K562 (cell line): ENCODE data around the gene ARID4B. TPM values are rescaled to one million over a fixed set of nuclear protein-coding genes. Genes with fewer than 3 reads are reported as not detected.
A peak's percentile ranks its signal among the peaks of the same experiment; 100 is the strongest.

Source experiments
- ATAC-seq: fragments of 200-7000 bp; cut with Tn5 transposase; 3 replicates; pipeline ENCODE4 v1.9.1; 2020; ENCODE audit warnings: moderate library complexity
- BruUV-seq: library from RNA; stranded (reverse); fragments of 400-500 nt; replicated peaks from 2 replicates; lab custom pipeline; 2021; lab: Mats Ljungman, UMichigan
- CTCF ChIA-PET: fragments of 300-600 bp; formaldehyde crosslinking; extraction: SDS; loops from one replicate; lab custom pipeline; 2021; ENCODE audit warnings: low intra/inter-chr PET ratio; lab: Yijun Ruan, JAX
- POLR2A ChIA-PET: fragments of 300-600, 350-650 bp; sonication (Branson Sonifier 250); formaldehyde crosslinking; extraction: SDS; loops from one replicate; lab custom pipeline; 2021; ENCODE audit warnings: antibody characterized with exemption, inconsistent platforms; lab: Yijun Ruan, JAX
- DNase-seq, 4 experiments: peaks; one replicate each; pipeline versions ENCODE4 v3.0.0 to v3.0.0-alpha.2; 2011 to 2018; ENCODE audit warnings: low spot score in 3 of 4, mixed read lengths in 3 of 4; ENCODE audit errors: extremely low read depth in 1 of 4
- FAIRE-seq: peaks from 2 replicates; lab custom pipeline; 2011; peaks lifted over from hg19 to GRCh38; lab: Jason Lieb, UNC
- H2AFZ ChIP-seq: 2 replicates; pipeline ENCODE4 v1.6.0; 2011; ENCODE audit warnings: low read depth, low read length, control low read depth, inconsistent platforms
- H3K27ac ChIP-seq: fragments of 200-600 bp; 3 replicates; pipeline ENCODE4 v1.8.0; 2011; ENCODE audit warnings: low read depth, mild to moderate bottlenecking, control low read depth, inconsistent platforms, low read length, moderate library complexity, mixed read lengths; ENCODE audit errors: extremely low read depth
- H3K27me3 ChIP-seq, 2 experiments: fragments of 300-600 bp in 1 of 2; 2 replicates in 1 of 2; 3 replicates in 1 of 2; pipeline versions ENCODE4 v1.6.0 to v1.8.0; 2011; ENCODE audit warnings: inconsistent platforms in 2 of 2, low read length in 2 of 2, mild to moderate bottlenecking in 1 of 2, mixed read lengths in 1 of 2, moderate library complexity in 1 of 2; ENCODE audit not compliant: control insufficient read depth in 2 of 2, insufficient read depth in 2 of 2
- H3K36me3 ChIP-seq: fragments of 300-600 bp; 3 replicates; pipeline ENCODE4 v1.8.0; 2011; ENCODE audit warnings: mild to moderate bottlenecking, low read length, inconsistent platforms; ENCODE audit not compliant: control insufficient read depth, insufficient read depth
- H3K4me1 ChIP-seq, 2 experiments: fragments of 200-600 bp in 1 of 2; replicated peaks in 1 of 2; 2 replicates in 1 of 2; 3 replicates in 1 of 2; pipeline versions ENCODE4 v1.5.1 to v1.8.0; 2011; ENCODE audit warnings: inconsistent platforms in 2 of 2, low read length in 2 of 2, mild to moderate bottlenecking in 1 of 2, mixed read lengths in 1 of 2, moderate library complexity in 1 of 2; ENCODE audit not compliant: control insufficient read depth in 2 of 2, insufficient read depth in 2 of 2
- H3K4me2 ChIP-seq: 2 replicates; pipeline ENCODE4 v1.6.1; 2011; ENCODE audit warnings: low read length, control low read depth, inconsistent platforms, mixed read lengths; ENCODE audit not compliant: insufficient read depth
- H3K4me3 ChIP-seq: fragments of 200-600 bp; sonication (generic), shearing (Covaris generic); 2 replicates; pipeline ENCODE4 v1.5.1; 2016; ENCODE audit warnings: control low read depth, inconsistent platforms
- H3K79me2 ChIP-seq: fragments of 200-600 bp; 3 replicates; pipeline ENCODE4 v1.8.0; 2011; ENCODE audit warnings: low read length, inconsistent platforms; ENCODE audit not compliant: control insufficient read depth, insufficient read depth
- H3K9ac ChIP-seq, 2 experiments: 2 replicates each; pipeline versions ENCODE4 v1.6.0 to v1.6.1; 2011; ENCODE audit warnings: low read depth in 2 of 2, low read length in 2 of 2, control low read depth in 1 of 2, inconsistent platforms in 1 of 2, mild to moderate bottlenecking in 1 of 2, mixed read lengths in 1 of 2; ENCODE audit not compliant: insufficient read depth in 1 of 2
- H3K9me1 ChIP-seq: one replicate; pipeline ENCODE4 v1.6.0; 2011; ENCODE audit warnings: inconsistent platforms, mild to moderate bottlenecking, low read length, moderate library complexity; ENCODE audit not compliant: control insufficient read depth, insufficient read depth
- H3K9me3 ChIP-seq: replicated peaks from 2 replicates; pipeline ENCODE4 v1.5.1; 2011; ENCODE audit warnings: low read depth, low read length, inconsistent platforms; ENCODE audit not compliant: control insufficient read depth, insufficient read depth
- H4K20me1 ChIP-seq: replicated peaks from 2 replicates; pipeline ENCODE4 v1.6.1; 2011; ENCODE audit warnings: low read length, inconsistent platforms, mixed read lengths; ENCODE audit not compliant: control insufficient read depth, insufficient read depth
- CEBPG ChIP-seq, 3 experiments: fragments of 200-800 bp in 1 of 3; sonication (Bioruptor generic) in 1 of 3; sonication (generic) in 1 of 3; formaldehyde crosslinking in 1 of 3; IDR thresholded peaks in 2 of 3; conservative IDR thresholded peaks in 1 of 3; 2 replicates each; pipeline versions ENCODE4 v1.6.1 to v1.8.0; 2016 to 2022; ENCODE audit warnings: missing compliant biosample characterization in 2 of 3, missing genetic modification characterization in 2 of 3, mild to moderate bottlenecking in 1 of 3, missing genetic modification reagents in 1 of 3
- MAZ ChIP-seq, 2 experiments: fragments of 450-650 bp in 1 of 2; sonication (generic) in 1 of 2; formaldehyde crosslinking; IDR thresholded peaks in 1 of 2; conservative IDR thresholded peaks in 1 of 2; 2 replicates each; pipeline versions ENCODE4 v1.4.0 to v1.5.0; 2020; ENCODE audit warnings: mild to moderate bottlenecking in 1 of 2, missing genetic modification reagents in 1 of 2
- SMAD3 ChIP-seq: fragments of 450-650 bp; formaldehyde crosslinking; conservative IDR thresholded peaks from 2 replicates; pipeline ENCODE4 v1.4.0; 2020; ENCODE audit warnings: mild to moderate bottlenecking
- ZFPM2 ChIP-seq: fragments of 250-450 bp; sonication (Bioruptor Pico); IDR thresholded peaks from 2 replicates; pipeline ENCODE4 v1.5.1; 2022; ENCODE audit warnings: mild to moderate bottlenecking
- ZNF551 ChIP-seq: fragments of 250-450 bp; sonication (Bioruptor Pico); IDR thresholded peaks from 2 replicates; pipeline ENCODE4 v1.5.0; 2021; ENCODE audit warnings: mild to moderate bottlenecking, moderate library complexity
- WGBS: fragments of 100-300 bp; shearing (Covaris generic); methylation state at CpG from one replicate; pipeline ENCODE4 v1.1.6; 2016; ENCODE audit warnings: low coverage, mixed read lengths; ENCODE audit not compliant: insufficient coverage; ENCODE audit errors: missing lambda C conversion rate; 5-methylcytosine and 5-hydroxymethylcytosine counted together
- in situ Hi-C: fragments of 300-500 bp; cut with MboI; formaldehyde crosslinking; loops from 4 replicates; pipeline ENCODE4 v1.15.0; 2018; ENCODE audit warnings: inconsistent platforms, mixed read lengths
- intact Hi-C: fragments of 100-400 bp; cut with micrococcal nuclease; formaldehyde crosslinking; loops from 2 replicates; pipeline ENCODE4 v1.14.2; 2022
- polyA plus RNA-seq, 8 experiments: library from polyadenylated mRNA; depleted of rRNA in 4 of 8; stranded (reverse) in 5 of 8; unstranded in 3 of 8; fragments of >200 nt; fragmentation: Nextera tagmentation in 2 of 8; fragmentation: Illumina TruSeq in 1 of 8; extraction: Ambion mirVana in 2 of 8; extraction: Trizol in 1 of 8; gene quantifications; 2 replicates each; pipeline versions ENCODE4 v1.2.1 to v1.2.3, GENCODE V29; 2011 to 2014; ENCODE audit warnings: inconsistent platforms in 1 of 8, missing spikeins in 1 of 8
- total RNA-seq, 7 experiments: library from RNA; depleted of rRNA in 6 of 7; stranded (reverse); fragments of >200 nt in 6 of 7; fragmentation: Illumina TruSeq in 2 of 7; extraction: Trizol in 2 of 7; gene quantifications; 2 replicates each; pipeline versions ENCODE4 v1.2.1 to v1.2.3, GENCODE V29; 2011 to 2021; ENCODE audit warnings: low replicate concordance in 1 of 7
- TF ChIP-seq, protein P1 (sequence below): sonication (generic); formaldehyde crosslinking; IDR thresholded peaks from 2 replicates; pipeline ENCODE4 v1.8.0; 2022; ENCODE audit warnings: missing genetic modification reagents, mild to moderate bottlenecking, borderline replicate concordance

Gene ARID4B
- total and polyA plus RNA-seq, 9 of the 15 experiments (the other 6 are each of a cell fraction or from before 2014, with no cell fraction given), result 8.4 to 38.9 (median 18.5) TPM

DNA sequence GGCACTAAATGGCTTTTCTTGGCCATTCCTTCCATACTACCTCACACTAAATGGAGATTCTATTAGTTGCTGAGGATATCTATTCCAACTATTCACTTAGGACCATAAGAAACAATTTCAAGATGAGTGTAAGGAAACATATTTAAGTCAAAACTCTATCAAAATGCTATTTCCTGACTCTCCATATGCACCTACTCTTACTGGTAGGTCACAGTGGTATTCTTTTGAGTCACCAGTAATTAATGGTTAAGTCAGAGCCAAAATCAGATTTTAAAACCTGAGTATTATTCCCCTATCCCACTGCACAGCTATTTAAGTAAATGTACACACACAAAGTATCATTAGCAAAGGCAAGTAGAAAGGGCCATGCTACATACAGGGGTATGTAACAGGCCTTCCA lies 50.3 kb downstream of the ARID4B start (continued):
- TF ChIP-seq CEBPG (CRISPR knock-in tag; IDR thresholded peaks at IDR 0.05) (no peak), CEBPG (tag; conservative IDR thresholded peaks at IDR 0.05 in 1 of 2, IDR thresholded peaks at IDR 0.05 in 1 of 2) (no peak), SMAD3 (no peak)

DNA sequence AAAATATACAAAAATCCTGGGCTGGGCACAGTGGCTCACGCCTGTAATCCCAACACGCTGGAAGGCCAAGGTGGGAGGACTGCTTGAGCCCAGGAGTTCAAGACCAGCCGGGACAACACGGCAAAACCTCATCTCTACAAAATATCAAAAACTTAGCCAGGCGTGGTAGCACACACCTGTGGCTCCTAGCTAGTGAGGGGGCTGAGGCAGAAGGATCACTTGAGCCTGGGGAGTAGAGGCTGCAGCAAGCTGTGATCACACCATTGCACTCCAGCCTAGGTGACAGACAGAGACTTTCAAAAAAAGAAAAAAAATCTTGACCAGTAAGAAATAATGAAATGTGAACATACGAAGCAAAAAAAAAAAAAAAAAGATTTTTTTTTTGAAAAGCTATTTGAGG lies 52.1 kb downstream of the ARID4B start:
- Histone ChIP-seq H3K4me1 (peaks cover 9 to 13% of the 10 kb centered on the region in 2 experiments; a peak in 4 of 5 replicates), H3K9me1 (no peaks in the 10 kb centered on the region), H3K9me3 (no peaks in the 10 kb centered on the region), H2AFZ (no peak overlapping the region), H4K20me1 (peaks cover 17% of the 10 kb centered on the region), H3K4me3 (no peak overlapping the region), H3K27me3 (no peaks in the 10 kb centered on the region), H3K36me3 (no peaks in the 10 kb centered on the region; the same call in 2 of the 3 replicates), H3K27ac (no peak overlapping the region), H3K79me2 (peaks cover 93% of the 10 kb centered on the region), H3K4me2 (no peak overlapping the region), H3K9ac (no peak overlapping the region)
- no TSS peak for BruUV-seq
- ChIA-PET POLR2A (interaction anchor here (0.6 to 1.3 kb wide), 8 partner anchors 9 to 166 kb away, joined by 3 to 5 read pairs (median 4); no protein-coding TSS in a partner anchor), CTCF (no interaction called here)
- WGBS, result 88% methylated on average over 6 of the region's 6 CpGs
- in situ Hi-C loops, result no loop called here
- DNase-seq, result no peak
- FAIRE-seq, result no peak
- intact Hi-C loops, result no loop called here
- ATAC-seq, result 0 out of 3 replicates have a peak, but pooled peaks have one; percentile 9
- TF ChIP-seq, protein P1, sequence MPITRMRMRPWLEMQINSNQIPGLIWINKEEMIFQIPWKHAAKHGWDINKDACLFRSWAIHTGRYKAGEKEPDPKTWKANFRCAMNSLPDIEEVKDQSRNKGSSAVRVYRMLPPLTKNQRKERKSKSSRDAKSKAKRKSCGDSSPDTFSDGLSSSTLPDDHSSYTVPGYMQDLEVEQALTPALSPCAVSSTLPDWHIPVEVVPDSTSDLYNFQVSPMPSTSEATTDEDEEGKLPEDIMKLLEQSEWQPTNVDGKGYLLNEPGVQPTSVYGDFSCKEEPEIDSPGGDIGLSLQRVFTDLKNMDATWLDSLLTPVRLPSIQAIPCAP, result no peak
- no peak for TF ChIP-seq MAZ (CRISPR knock-in tag; conservative IDR thresholded peaks at IDR 0.05 in 1 of 2, IDR thresholded peaks at IDR 0.05 in 1 of 2)
- TF ChIP-seq ZNF551 (CRISPR knock-in tag), result no peak
- no peak for TF ChIP-seq ZFPM2
